GM19328 (cell line): ENCODE results near the gene CD300LD.

Experiments
- ATAC-seq: cut with Tn5 transposase; IDR thresholded peaks from one replicate; pipeline ENCODE4 v1.9.1; 2021; ENCODE audit warnings: mild to moderate bottlenecking, moderate library complexity; ENCODE audit not compliant: unreplicated experiment

CD300LD gene

GRCh38 chr17:74545843-74546230 lies 46.2 kb downstream of the CD300LD start, which contains the start of gene CD300C:
Gene CD300C, minus strand, starts transcription at chr17:74546115. Its CDS starts 333 bp downstream, at chr17:74545782.
- ATAC-seq = no peak

- no peak for ATAC-seq
Measured at GRCh38 chr17:74544991-74545842, 46.9 kb downstream of the CD300LD start.

GRCh38 chr17:74543891-74544760 lies 48.0 kb downstream of the CD300LD start:
- ATAC-seq = no peak

GRCh38 chr17:74543406-74543805 lies 48.7 kb downstream of the CD300LD start:
- no peak for ATAC-seq

- no peak for ATAC-seq
Measured at GRCh38 chr17:74542727-74543383, 49.2 kb downstream of the CD300LD start.

- no peak for ATAC-seq
Measured at GRCh38 chr17:74542166-74542565, 49.9 kb downstream of the CD300LD start.

GRCh38 chr17:74541176-74542111 lies 50.6 kb downstream of the CD300LD start:
- ATAC-seq = no peak

- ATAC-seq = no peak
Measured at GRCh38 chr17:74539281-74539820, 52.7 kb downstream of the CD300LD start.

GRCh38 chr17:74536890-74537289 lies 55.2 kb downstream of the CD300LD start:
- no peak for ATAC-seq

- ATAC-seq = no peak
Measured at GRCh38 chr17:74532115-74532514, 60.0 kb downstream of the CD300LD start.

- ATAC-seq = no peak
Measured at GRCh38 chr17:74531231-74531761, 60.8 kb downstream of the CD300LD start, which contains the start of gene CD300LB. Gene CD300LB, minus strand, starts transcription at chr17:74531475. Its CDS starts 125 bp downstream, at chr17:74531350.

- ATAC-seq = no peak
Measured at GRCh38 chr17:74530831-74531150, 61.3 kb downstream of the CD300LD start.
